Measurements from ENCODE around the gene TXNRD3. TPM values are rescaled to one million over a fixed set of nuclear protein-coding genes. Genes with fewer than 3 reads are reported as not detected.

Gene TXNRD3
- polyA plus RNA-seq, 1 of the 3 experiments (the other 2 are of a cell fraction), result 4.7 TPM

- POLR2A ChIA-PET, result no interaction called here
Observed at GRCh38 chr3:126606001-126606400, 48.9 kb downstream of the TXNRD3 start.

GRCh38 chr3:126604691-126605090 lies 50.2 kb downstream of the TXNRD3 start:
- CTCF ChIA-PET, result no interaction called here
- H4K20me1 ChIP-seq (ENCODE audit: insufficient read depth), result no peaks in the 10 kb centered on the region

More at GRCh38 chr3:126606001-126606400, 48.9 kb downstream of the TXNRD3 start:
- 94% methylated on average over 3 of the region's 3 CpGs for WGBS (ENCODE audit: low lambda C conversion rate)
- Histone ChIP-seq H3K9ac (no peak overlapping the region), H3K9me2 (no peaks in the 10 kb centered on the region), H3K27ac (ENCODE audit: low read depth in 2 of 2, low read length in 1 of 2) (no peak overlapping the region), H3F3A (replicated peaks; ENCODE audit: insufficient read depth) (no peaks in the 10 kb centered on the region), H3K79me2 (ENCODE audit: insufficient read depth) (no peaks in the 10 kb centered on the region), H3K27me3 (ENCODE audit: insufficient read depth) (no peaks in the 10 kb centered on the region), H3K9me3 (no peaks in the 10 kb centered on the region), H4K20me1 (ENCODE audit: insufficient read depth) (no peaks in the 10 kb centered on the region), H3K36me3 (replicated peaks in 1 of 2; ENCODE audit: control insufficient read depth in 1 of 2, insufficient read depth in 2 of 2, low read length in 1 of 2) (peaks cover 13 to 53% of the 10 kb centered on the region in 2 experiments), H3K4me1 (ENCODE audit: control insufficient read depth in 1 of 2, insufficient read depth in 2 of 2, low read depth in 1 of 2, low read length in 1 of 2) (peaks cover 0 to 8% of the 10 kb centered on the region in 2 experiments; a peak in 3 of 4 replicates), H3K4me3 (ENCODE audit: low read depth in 2 of 2, low read length in 1 of 2) (no peak overlapping the region), H2AFZ (ENCODE audit: low read depth) (no peak overlapping the region), H3K4me2 (no peak overlapping the region)
- TF ChIP-seq RXRA (IDR thresholded peaks at IDR 0.05; ENCODE audit: borderline replicate concordance, low read depth), result no peak
- CTCF ChIA-PET, result no interaction called here
- DNase-seq, result no peak

More at GRCh38 chr3:126604691-126605090, 50.2 kb downstream of the TXNRD3 start:
- Histone ChIP-seq H3K9ac (no peak overlapping the region), H3K4me3 (ENCODE audit: low read depth in 2 of 2, low read length in 1 of 2) (no peak overlapping the region), H3K36me3 (replicated peaks in 1 of 2; ENCODE audit: control insufficient read depth in 1 of 2, insufficient read depth in 2 of 2, low read length in 1 of 2) (peaks cover 13 to 40% of the 10 kb centered on the region in 2 experiments), H3K79me2 (ENCODE audit: insufficient read depth) (no peaks in the 10 kb centered on the region), H3K27ac (ENCODE audit: low read depth in 2 of 2, low read length in 1 of 2) (no peak overlapping the region), H3K9me3 (no peaks in the 10 kb centered on the region), H2AFZ (ENCODE audit: low read depth) (no peak overlapping the region), H3F3A (replicated peaks; ENCODE audit: insufficient read depth) (no peaks in the 10 kb centered on the region), H3K4me2 (no peak overlapping the region), H3K27me3 (ENCODE audit: insufficient read depth) (no peaks in the 10 kb centered on the region), H3K4me1 (ENCODE audit: control insufficient read depth in 1 of 2, insufficient read depth in 2 of 2, low read depth in 1 of 2, low read length in 1 of 2) (peaks cover 0 to 8% of the 10 kb centered on the region in 2 experiments; a peak in 3 of 4 replicates), H3K9me2 (no peaks in the 10 kb centered on the region)
- 89% methylated on average over 5 of the region's 6 CpGs for WGBS (ENCODE audit: low lambda C conversion rate)
- no peak for DNase-seq
- POLR2A ChIA-PET, result no interaction called here
- no peak for TF ChIP-seq CHD2 (IDR thresholded peaks at IDR 0.05; ENCODE audit: low read length, partially characterized antibody)
- TF ChIP-seq CTCF (IDR thresholded peaks at IDR 0.05), result no peak
- TF ChIP-seq RFX5 (IDR thresholded peaks at IDR 0.05; ENCODE audit: low read length), result no peak
- no peak for TF ChIP-seq MEF2A (IDR thresholded peaks at IDR 0.05; ENCODE audit: borderline replicate concordance, low read depth)
- no peak for TF ChIP-seq POLR2AphosphoS5 (IDR thresholded peaks at IDR 0.05; ENCODE audit: low read depth, low read length)
- TF ChIP-seq ZBTB33 (IDR thresholded peaks at IDR 0.05; ENCODE audit: borderline replicate concordance, low read depth), result no peak
- TF ChIP-seq SMC3 (IDR thresholded peaks at IDR 0.05; ENCODE audit: low read depth, low read length), result no peak
- no peak for TF ChIP-seq FOSL2 (IDR thresholded peaks at IDR 0.05; ENCODE audit: borderline replicate concordance, low read depth)
- no peak for TF ChIP-seq GABPA (IDR thresholded peaks at IDR 0.05; ENCODE audit: low read depth)
